OCI-LY7 (cell line): Measurements from ENCODE around the gene FKBP1A. TPM values are rescaled to one million over a fixed set of nuclear protein-coding genes. Genes with fewer than 3 reads are reported as not detected.

ENCODE experiments used
- BruUV-seq: library from RNA; stranded (reverse); fragments of 400-500 nt; replicated peaks from 2 replicates; lab custom pipeline; 2021; lab: Mats Ljungman, UMichigan
- CTCF ChIA-PET: fragments of 300-600 bp; sonication (Branson Sonifier 250); formaldehyde crosslinking; loops from one replicate; lab custom pipeline; 2022; ENCODE audit warnings: antibody characterized with exemption; ENCODE audit not compliant: unreplicated experiment; lab: Charles Lee
- POLR2A ChIA-PET: fragments of 300-600 bp; sonication (Branson Sonifier 250); formaldehyde crosslinking; loops from one replicate; lab custom pipeline; 2022; ENCODE audit warnings: antibody characterized with exemption; lab: Charles Lee
- DNase-seq: peaks from one replicate; pipeline ENCODE4 v3.0.0-alpha.2; 2015; ENCODE audit warnings: low spot score
- H2AFZ ChIP-seq: fragments of 200-600 bp; sonication (generic), shearing (Covaris generic); 2 replicates; pipeline ENCODE4 v1.6.1; 2014; ENCODE audit warnings: mild to moderate bottlenecking, antibody characterized with exemption, low read length, moderate library complexity
- H3K27ac ChIP-seq: fragments of 200-600 bp; sonication (generic); 2 replicates; pipeline ENCODE4 v1.5.1; 2014; ENCODE audit warnings: mixed run types, low read depth, mild to moderate bottlenecking, moderate library complexity, low read length, inconsistent platforms; ENCODE audit not compliant: poor library complexity, severe bottlenecking
- H3K36me3 ChIP-seq: fragments of 200-600 bp; sonication (generic); 2 replicates; pipeline ENCODE4 v1.6.1; 2014; ENCODE audit warnings: mild to moderate bottlenecking, antibody characterized with exemption, low read length, moderate library complexity, mixed read lengths; ENCODE audit not compliant: insufficient read depth
- H3K4me1 ChIP-seq: fragments of 200-600 bp; sonication (generic); 2 replicates; pipeline ENCODE4 v1.5.1; 2014; ENCODE audit warnings: mild to moderate bottlenecking, low read length; ENCODE audit not compliant: insufficient read depth, poor library complexity, severe bottlenecking
- H3K4me2 ChIP-seq: fragments of 200-600 bp; sonication (generic); 2 replicates; pipeline ENCODE4 v1.6.1; 2014; ENCODE audit warnings: mild to moderate bottlenecking, low read length
- H3K4me3 ChIP-seq: fragments of 200-600 bp; sonication (generic); 2 replicates; pipeline ENCODE4 v1.5.1; 2014; ENCODE audit warnings: mild to moderate bottlenecking, low read depth, low read length; ENCODE audit not compliant: poor library complexity, severe bottlenecking
- H3K79me2 ChIP-seq: fragments of 200-600 bp; sonication (generic); 2 replicates; pipeline ENCODE4 v1.6.1; 2016; ENCODE audit warnings: low read depth, mild to moderate bottlenecking, low read length, moderate library complexity, mixed read lengths; ENCODE audit not compliant: insufficient read depth
- H3K9me2 ChIP-seq: fragments of 200-600 bp; sonication (generic); 2 replicates; pipeline ENCODE4 v1.6.1; 2016; ENCODE audit warnings: mild to moderate bottlenecking, low read length, mixed read lengths; ENCODE audit not compliant: insufficient read depth
- H3K9me3 ChIP-seq: fragments of 200-600 bp; sonication (generic); 2 replicates; pipeline ENCODE4 v1.6.1; 2014; ENCODE audit warnings: mild to moderate bottlenecking, mixed run types, low read length, mixed read lengths
- H4K20me1 ChIP-seq: fragments of 200-600 bp; sonication (generic); 2 replicates; pipeline ENCODE4 v1.6.1; 2014; ENCODE audit warnings: mild to moderate bottlenecking, antibody characterized with exemption, low read length, moderate library complexity, mixed read lengths; ENCODE audit not compliant: insufficient read depth
- CTCF ChIP-seq: fragments of 200-600 bp; sonication (generic); conservative IDR thresholded peaks from 2 replicates; pipeline ENCODE4 v1.5.1; 2014; ENCODE audit warnings: mild to moderate bottlenecking, antibody characterized with exemption, low read length, moderate library complexity, mixed read lengths
- EZH2phosphoT487 ChIP-seq: fragments of 200-600 bp; sonication (generic); IDR thresholded peaks from 2 replicates; pipeline ENCODE4 v1.6.1; 2018; ENCODE audit warnings: low read depth, borderline replicate concordance, mild to moderate bottlenecking, mixed run types, antibody characterized with exemption, low read length, moderate library complexity, mixed read lengths
- intact Hi-C: fragments of 100-400 bp; cut with micrococcal nuclease; formaldehyde crosslinking; loops from one replicate; pipeline ENCODE4 v1.10.0; 2022; ENCODE audit not compliant: unreplicated experiment
- total RNA-seq, 2 experiments: library from RNA; depleted of rRNA in 1 of 2; stranded (reverse); fragments of >200 nt in 1 of 2; shearing (Covaris generic) in 1 of 2; gene quantifications; 2 replicates each; pipeline ENCODE4 v1.2.3, GENCODE V29; 2014 to 2022

The FKBP1A gene
- total RNA-seq, 2 experiments from 2014 or later: 99.0 to 218 TPM

GRCh38 chr20:1441133-1441532 is 48.3 kb upstream of the FKBP1A start:
- no TSS peak for BruUV-seq
- TF ChIP-seq CTCF (no peak), EZH2phosphoT487 (no peak)

GRCh38 chr20:1440024-1440423 is 47.2 kb upstream of the FKBP1A start:
- Histone ChIP-seq H2AFZ (no peak overlapping the region), H3K27ac (no peak overlapping the region), H3K4me2 (no peak overlapping the region), H3K9me2 (no peaks in the 10 kb centered on the region), H3K9me3 (no peaks in the 10 kb centered on the region), H4K20me1 (no peaks in the 10 kb centered on the region), H3K4me3 (no peak overlapping the region), H3K36me3 (peaks cover 53% of the 10 kb centered on the region), H3K79me2 (no peaks in the 10 kb centered on the region), H3K4me1 (peaks cover 10% of the 10 kb centered on the region)
- intact Hi-C loops: no loop called here
- TF ChIP-seq EZH2phosphoT487 (no peak), CTCF (peak; percentile 81)
- POLR2A ChIA-PET: interaction anchor here (0.5 kb wide), 1 partner anchor 214 kb away, joined by 3 read pairs; the partner anchor contains the start of gene RAD21L1
- CTCF ChIA-PET: interaction anchor here (0.8 kb wide), 1 partner anchor 41 kb away, joined by 3 read pairs; no protein-coding TSS in a partner anchor
- no TSS peak for BruUV-seq
- DNase-seq: peak; percentile 49

More at GRCh38 chr20:1441133-1441532, 48.3 kb upstream of the FKBP1A start:
- no peak overlapping the region for H3K4me2 ChIP-seq
- intact Hi-C loops: no loop called here
- H2AFZ ChIP-seq: no peak overlapping the region
- DNase-seq: no peak
- no peak overlapping the region for H3K27ac ChIP-seq
- no peaks in the 10 kb centered on the region for H4K20me1 ChIP-seq
- ChIA-PET POLR2A (no interaction called here), CTCF (interaction anchor here (0.8 kb wide), 1 partner anchor 43 kb away, joined by 3 read pairs; no protein-coding TSS in a partner anchor)
- H3K4me1 ChIP-seq: no peaks in the 10 kb centered on the region
- H3K79me2 ChIP-seq: no peaks in the 10 kb centered on the region
- H3K36me3 ChIP-seq: peaks cover 56% of the 10 kb centered on the region
- H3K4me3 ChIP-seq: no peak overlapping the region
- H3K9me2 ChIP-seq: no peaks in the 10 kb centered on the region
- H3K9me3 ChIP-seq: no peaks in the 10 kb centered on the region

- no peaks in the 10 kb centered on the region for H3K79me2 ChIP-seq
- intact Hi-C loops: no loop called here
- H3K4me2 ChIP-seq: no peak overlapping the region
- H3K9me3 ChIP-seq: no peaks in the 10 kb centered on the region; the same call in 1 of the 2 replicates
- ChIA-PET POLR2A (interaction anchor here (1.0 to 1.7 kb wide), 3 partner anchors 10 to 28 kb away, joined by 3 to 6 read pairs (median 4); no protein-coding TSS in a partner anchor), CTCF (interaction anchor here (0.5 to 1.5 kb wide), 5 partner anchors 12 to 128 kb away, joined by 3 to 4 read pairs (median 3); no protein-coding TSS in a partner anchor)
- no peaks in the 10 kb centered on the region for H3K9me2 ChIP-seq
- no peak overlapping the region for H3K27ac ChIP-seq
- no peaks in the 10 kb centered on the region for H4K20me1 ChIP-seq
- H3K4me3 ChIP-seq: no peak overlapping the region
- H3K36me3 ChIP-seq: peaks cover 43% of the 10 kb centered on the region
- DNase-seq: no peak
- TF ChIP-seq CTCF (no peak), EZH2phosphoT487 (no peak)
- no TSS peak for BruUV-seq
- no peak overlapping the region for H2AFZ ChIP-seq
- peaks cover 19% of the 10 kb centered on the region for H3K4me1 ChIP-seq
These were observed 45.5 kb upstream of the FKBP1A start for GRCh38 chr20:1438361-1438760.
